ENCODE measurements around the gene CD300LG.
"Not testable (repeated sequence)": the region's sequence is repeated elsewhere in the genome, so short reads cannot be mapped to it uniquely, and the experiment has no call there.

Gene CD300LG

DNA sequence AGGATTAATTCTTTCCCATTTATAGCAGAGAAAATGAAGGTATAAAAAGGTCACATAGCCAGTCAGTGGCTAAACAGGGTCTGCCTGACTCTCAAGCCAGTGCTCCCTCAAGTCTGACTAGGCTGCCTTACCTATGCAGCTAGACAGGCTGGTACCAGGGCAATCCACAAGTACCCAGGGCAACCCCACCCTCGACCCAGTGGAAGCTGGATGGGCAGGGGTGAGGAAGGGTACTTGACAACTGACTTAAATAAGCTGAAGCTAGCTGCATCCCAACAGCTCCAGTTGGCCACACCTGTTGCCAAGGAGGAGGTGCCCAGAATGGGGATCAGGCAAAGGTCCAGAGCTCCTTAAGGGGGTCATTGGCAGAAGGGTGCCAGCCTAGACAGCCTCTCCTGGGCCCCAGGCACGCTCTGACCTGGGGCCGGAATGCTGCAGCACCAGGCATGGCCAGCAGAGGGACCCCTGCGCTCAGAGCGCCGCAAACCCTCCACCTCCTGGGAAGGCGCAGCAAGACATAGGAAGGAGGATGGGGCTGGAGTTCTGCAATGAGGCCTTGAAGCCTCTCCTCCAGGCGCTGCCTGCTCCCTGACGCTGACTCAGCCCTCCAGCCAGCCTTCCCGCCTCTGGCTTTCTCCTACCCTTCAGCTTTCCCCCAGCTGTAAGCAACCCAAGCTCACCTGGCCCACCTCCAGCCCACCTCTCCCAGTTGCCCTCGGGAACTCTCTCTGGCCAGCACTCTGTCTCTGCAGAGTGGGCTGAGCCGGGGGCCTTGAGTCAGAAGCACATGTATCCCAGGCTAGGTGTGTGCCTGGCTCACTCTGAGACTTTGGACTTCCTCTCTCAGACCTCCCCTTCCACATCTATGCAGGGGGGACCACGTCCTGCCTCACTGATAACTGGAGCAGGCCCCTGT, 31.5 kb downstream of the CD300LG start:
- peak; percentile 18 to 24 for DNase-seq (ENCODE audit: low read depth in 2 of 2)

DNA sequence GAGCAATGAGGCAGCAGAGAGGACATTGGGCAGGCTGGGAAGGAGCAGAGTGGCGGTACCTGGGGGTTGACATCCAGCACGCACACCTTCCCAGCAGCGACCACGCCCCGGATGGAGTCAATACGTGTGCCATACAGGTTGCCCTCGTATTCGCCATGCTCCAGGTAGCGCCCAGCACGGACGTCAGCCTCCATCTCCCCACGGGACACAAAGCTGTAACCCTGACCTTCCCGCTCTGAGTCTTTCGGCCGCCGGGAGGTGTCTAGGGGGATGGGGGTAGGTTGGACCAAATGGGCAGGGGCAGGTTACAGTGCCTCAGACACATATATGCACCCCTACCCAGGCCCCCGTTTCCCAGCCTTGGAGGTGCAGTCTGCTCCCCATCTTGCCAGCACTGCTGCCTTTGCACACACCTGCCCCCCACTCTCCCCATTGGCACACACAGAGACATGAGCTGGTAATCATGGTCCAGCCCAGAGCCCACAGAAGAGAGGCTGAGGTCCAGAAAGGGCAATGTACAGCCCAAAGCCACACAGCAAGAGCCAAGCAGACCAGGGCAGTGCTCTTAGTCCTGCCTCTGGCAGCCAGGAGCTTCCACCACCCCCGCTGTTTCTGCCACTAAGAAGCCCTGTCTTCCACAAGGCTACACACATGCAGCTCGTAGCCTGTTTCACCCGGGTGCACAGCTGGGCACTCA, 32.9 kb downstream of the CD300LG start:
- DNase-seq (ENCODE audit: low read depth in 2 of 2) = no peak

DNA sequence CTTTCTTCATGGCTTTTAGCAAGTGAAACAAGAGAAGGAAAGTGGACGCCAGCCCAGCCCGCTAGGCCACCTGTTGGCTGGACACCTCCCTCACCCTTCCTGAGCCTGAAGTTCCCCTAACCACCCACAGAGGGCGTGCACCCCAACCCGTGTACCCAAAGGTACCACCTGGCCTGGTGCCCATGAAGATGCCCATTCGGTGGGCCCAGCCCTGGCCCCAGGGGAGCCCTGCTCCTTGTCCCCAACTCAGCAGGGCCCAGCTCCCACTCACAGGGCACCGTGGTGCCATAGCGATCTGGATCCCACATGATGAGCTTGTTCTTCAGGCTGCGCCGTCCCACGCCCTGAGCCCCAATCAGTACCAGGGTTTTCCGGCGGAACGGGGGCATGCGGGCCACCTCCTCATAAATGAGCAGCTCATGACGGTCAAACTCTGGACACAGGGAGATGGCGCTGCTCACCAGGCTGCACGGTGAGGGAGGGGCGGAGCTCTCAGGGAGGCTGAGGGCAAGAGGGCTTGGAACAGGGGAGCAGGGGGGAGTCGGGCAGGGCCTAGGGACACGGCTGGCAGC, 33.5 kb downstream of the CD300LG start:
- peak in 1 of 2 donors; percentile 16 for DNase-seq (ENCODE audit: low read depth in 2 of 2)

DNA sequence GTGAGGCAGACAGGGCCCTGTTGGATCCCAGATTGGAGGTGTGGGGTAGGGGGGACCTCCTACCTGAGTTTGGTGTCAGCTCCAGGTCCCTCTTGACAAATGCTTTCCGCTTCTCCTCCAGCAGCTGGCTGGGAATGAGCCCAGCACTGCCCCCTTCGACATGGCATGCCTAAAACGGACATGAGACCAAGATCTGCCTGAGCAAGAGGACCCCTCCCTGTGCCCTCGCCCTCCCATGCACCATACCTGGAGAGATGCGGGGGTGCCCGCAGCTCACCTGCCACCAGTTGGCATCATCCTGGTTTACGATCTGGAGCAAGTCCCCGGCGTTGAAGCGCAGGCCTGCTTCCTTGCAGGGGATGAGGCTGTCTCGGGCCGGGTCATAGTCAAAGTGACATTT, 34.2 kb downstream of the CD300LG start:
- no peak for DNase-seq (ENCODE audit: low read depth in 2 of 2)

DNA sequence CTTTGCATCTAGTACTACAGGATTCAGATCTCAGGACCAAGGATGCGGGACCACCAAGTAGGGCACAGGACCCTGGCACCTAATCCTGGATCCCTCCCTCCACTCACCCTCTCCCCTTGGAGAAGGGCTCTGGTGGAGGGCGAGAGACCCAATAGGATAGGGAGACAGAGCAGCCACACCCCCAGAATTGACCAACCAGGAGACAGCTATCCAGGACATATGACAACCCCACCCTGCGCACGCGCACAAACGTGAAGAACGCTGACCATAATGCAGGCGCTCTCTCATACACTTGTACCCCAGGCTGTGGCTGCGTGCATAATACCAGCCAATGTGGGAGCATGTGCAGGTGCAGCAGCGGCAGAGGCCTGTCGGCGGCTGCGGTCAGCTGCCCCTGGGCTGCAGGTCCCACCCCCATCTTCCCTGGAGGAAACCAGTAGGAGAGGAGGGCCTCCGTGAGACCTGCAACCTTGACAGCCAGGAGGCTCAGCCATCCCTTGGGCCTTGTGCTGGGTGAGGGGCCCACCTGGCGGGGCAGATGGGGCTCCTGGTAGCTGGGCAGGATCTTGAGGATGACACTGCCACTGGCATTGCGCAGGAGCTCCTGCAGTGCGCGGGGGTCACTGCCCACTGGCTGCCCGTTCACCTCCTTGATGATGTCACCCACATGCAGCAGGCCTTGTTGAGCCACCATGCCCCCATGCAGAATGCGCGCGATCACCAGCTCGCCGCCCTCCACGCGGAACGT, 35.0 kb downstream of the CD300LG start:
- DNase-seq (ENCODE audit: low read depth in 2 of 2) = no peak

DNA sequence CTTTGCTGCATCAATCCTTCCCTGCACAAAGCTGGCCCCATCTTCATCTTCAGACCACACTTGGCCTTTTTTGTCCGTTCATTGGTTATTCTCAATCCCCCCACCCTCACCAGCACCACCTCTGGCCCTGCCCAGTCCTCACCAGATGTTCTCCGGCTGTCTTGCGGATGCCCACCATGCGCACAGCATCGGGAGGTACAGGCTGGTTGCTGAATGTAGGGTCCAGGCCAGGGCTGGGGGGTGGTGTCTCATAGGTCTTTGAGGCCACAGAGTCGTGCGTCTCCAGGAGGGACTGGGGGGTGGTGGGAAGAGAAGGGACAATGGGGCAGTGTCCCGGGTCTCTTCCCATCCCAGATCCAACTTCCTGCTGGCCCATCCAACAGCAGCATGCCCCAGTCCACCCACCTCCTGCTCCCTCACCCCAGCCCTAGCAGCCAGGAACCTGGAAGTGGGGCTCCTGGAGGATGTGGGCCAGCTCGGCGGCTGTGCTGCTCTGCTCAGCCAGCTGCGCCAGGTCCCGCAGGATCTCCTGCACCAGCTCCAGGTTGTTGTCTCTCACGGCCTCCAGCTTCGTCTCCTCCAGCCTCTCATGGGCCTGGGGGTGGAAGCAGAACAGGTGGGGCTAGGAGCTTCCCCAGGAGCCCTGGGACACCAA, 35.9 kb downstream of the CD300LG start:
- DNase-seq (ENCODE audit: low read depth in 2 of 2) = no peak

DNA sequence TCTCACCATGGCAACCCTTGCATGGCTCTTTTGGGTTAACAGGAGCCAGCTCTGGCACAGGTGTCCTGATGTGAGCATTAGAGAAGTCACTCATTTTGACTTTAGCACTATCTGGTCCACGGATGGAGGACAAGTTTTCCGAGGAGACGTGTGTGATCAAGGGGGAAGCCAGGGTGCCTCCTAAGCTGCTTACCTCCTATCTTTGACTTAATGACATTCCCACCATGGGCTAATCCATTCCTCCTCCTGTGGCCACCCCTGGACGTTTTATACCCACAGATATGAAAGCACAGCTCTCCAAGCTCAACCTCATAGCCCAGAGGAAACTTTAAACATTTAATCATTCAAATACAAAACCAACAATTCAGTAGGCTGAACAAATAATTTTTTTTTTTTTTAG, 41.6 kb downstream of the CD300LG start:
- DNase-seq (ENCODE audit: low read depth in 2 of 2) = no peak

DNA sequence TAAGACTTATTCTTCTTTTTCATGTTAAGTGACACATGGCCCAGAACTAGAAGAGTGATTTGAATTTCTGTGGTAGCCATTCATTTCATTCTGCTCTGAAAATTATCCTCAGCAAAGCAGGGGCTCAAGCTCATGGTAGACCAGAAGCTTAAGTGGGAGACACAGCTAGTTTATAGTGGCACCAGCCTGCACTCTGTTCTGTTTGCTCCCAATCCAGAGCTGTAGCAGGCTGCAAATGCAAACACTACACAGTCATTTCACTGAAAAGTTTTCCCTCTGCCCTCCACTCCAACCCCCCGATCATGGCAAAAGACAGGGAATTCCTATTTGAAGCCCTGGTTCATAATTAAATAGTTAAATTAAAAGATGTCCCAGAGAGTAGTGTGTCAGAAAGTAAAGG, 43.3 kb downstream of the CD300LG start:
- DNase-seq (ENCODE audit: low read depth in 2 of 2) = no peak

DNA sequence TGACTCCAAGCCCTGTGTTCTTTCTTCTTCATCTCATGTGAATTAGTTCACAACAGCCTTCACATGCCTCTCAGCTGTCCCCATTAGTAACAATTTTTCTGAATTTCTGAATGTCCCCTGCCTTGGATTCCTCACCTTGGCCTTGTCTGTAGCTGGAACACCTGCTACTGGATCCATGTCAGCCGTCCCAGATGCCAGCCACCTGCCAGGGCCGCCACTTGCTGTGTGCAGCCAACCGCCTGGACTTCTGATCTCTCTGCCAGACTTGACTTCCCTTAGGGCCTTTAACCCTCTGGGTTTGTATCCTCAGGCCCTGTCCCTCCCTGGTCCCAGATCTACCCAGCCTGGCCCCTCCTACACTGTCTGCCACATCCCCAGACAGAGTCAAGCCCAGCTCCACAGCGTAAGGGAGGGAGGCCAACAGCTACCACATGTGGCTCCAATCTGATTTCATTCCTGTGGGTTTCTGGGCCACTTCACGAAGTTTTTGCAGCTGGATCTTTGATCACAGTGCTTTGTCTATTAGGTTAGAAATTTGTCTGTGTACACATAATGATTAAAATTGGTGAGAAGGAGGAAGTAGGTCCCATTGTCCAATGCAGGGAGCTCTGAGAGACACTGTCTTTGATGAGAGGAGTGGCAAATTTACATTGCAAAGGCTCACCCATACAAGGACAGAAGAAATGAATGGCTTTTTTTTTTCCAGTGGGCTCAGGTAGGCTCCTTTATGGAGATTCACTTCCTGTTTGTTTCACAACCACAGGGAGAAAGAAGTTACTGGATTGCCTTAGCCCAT, 45.1 kb downstream of the CD300LG start:
- DNase-seq (ENCODE audit: low read depth in 2 of 2) = no peak

DNA sequence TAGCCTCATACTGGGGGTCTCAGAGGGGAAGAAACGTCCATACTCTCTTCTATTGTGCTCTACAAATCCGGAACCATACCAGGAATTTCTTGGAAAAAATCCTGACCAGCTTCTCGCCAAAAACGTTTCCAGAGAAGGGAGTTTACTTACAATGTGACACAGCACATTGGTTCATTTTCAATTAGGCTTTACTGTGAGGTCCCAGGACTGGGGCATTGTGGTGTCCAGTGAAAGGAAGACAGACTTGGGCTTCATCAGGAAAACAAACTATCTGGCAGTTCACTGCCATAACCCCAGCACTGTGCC, 45.6 kb downstream of the CD300LG start:
- no peak for DNase-seq (ENCODE audit: low read depth in 2 of 2)

DNA sequence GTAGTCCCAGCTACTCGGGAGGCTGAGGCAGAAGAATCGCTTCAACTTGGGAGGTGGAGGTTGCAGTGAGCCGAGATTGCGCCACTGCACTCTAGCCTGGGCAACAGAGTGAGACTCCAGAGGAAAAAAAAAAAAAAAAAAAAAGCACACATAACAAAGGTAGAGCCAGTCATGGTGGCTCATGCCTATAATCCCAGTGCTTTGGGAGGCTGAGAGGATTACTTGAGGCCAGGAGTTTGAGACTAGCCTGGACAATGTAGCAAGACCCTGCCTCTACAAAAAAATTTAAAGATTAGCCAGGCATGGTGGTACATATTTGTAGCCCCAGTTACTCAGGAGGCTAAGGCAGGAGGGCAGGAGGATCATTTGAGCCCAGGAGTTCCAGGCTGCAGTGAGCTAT, 47.5 kb downstream of the CD300LG start:
- DNase-seq (ENCODE audit: low read depth in 2 of 2) = not testable (repeated sequence)

DNA sequence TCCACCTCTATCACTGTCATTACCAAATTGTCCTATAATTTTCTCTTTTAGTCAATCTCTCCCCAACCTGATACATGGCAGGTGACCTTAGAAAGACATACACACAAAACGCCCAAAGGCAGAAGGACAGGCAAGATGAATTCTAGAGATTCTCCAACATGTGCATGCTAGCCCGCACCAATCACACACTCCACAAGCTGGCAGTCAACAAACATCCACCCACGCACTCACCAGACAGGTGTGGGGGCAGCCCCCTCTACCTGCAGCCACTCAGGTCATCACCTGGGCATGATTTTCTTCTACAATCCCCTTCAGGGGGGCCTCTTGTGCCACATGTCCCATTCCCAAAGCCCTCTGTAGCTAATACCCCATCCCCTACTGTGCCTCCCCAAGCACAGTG, 50.9 kb downstream of the CD300LG start:
- DNase-seq (ENCODE audit: low read depth in 2 of 2) = no peak

DNA sequence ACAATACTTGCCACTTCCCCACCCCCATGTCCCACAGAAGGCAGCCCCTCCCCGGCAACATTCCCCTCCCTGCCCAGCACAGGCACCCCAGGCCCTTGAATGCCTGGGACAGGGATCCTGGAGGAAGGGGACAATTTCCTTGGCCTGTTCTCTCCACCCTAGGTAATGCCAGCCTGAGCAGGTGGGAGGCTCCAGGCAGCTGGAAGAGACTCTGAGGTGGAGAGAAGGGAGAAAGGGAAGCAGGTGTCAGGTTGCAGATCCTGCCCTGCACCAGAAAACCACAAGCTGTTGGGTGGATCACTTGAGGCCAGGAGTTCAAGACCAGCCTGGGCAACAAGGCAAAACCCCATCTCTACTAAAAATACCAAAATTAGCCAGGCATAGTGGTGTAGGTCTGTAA, 51.5 kb downstream of the CD300LG start:
- DNase-seq (ENCODE audit: low read depth in 2 of 2) = no peak

DNA sequence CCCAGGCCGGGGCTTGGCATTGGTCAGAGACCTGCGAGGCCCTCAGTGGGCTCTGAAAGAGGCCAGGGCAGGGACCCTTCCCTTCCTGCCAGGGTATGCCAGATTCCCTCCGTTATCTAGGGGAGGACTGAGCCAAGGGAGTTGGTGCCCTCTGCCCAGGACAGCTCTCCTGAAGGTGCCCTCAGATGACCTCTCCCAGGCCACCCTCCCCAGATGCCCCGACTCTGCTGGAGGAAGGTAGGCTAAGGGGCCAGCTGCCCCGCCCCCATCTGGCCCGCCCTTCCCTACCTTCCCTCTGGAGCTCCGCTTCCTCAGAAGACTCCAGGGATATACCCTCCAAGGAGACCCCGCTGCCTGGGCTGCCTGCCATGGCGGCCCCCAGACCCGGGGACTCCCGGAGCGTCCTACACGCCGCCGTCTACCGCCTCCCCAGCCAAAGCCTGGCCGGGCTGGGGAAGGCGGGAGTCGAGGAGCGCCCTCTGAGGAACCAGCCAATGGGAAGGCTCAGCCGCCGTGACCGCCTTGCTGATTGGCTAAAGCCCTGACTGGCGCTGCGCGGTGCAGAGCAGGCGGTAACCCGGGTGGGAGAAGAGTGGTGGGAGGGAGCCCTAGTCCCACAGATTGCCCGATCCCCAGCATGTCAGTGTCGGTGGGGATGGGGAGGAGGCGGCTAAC, 53.3 kb downstream of the CD300LG start:
- peak; percentile 45 to 63 for DNase-seq (ENCODE audit: low read depth in 2 of 2)

DNA sequence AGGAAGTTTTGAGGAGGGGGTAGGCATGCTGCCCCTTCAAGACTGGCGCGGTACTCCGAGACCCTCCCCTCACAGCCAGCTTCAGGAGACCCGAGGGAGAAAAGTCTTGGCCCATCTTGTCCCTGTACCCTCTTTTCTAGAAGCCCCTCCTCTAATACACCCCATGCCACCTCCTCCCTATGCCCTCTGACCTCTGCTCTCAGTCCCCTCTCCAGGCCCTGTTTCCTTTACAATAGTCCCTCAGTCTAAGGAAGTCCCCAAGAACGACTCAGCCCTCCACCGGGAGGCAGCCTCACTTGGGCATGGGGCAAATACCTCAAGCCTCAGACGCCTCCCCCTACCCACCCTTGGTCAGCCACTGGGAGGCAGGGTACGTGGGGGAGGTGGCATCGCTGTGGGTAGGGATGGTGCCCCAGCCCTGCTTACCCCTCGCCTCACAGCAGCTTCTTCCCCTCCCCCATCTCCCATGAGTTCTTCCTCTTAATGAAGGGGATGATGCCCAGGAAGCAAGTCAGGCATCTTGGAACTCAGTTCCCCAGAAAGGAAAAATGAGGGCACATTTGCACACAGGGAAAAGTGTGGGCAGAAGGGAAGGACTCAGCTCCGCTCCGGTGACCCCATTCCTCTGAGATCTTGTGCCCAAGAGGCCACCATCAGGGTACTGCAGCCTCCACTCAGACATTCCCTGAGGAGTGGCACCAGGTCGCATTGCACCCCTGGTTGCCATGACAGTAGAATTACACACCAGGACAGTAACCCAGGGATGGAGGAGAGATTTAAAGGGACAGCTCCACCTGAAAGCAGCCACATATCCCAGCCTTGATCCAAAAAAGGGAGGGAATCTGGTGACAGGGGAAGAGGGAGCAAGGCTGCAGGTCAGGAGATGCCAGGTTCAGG, 54.1 kb downstream of the CD300LG start:
- no peak for DNase-seq (ENCODE audit: low read depth in 2 of 2)

DNA sequence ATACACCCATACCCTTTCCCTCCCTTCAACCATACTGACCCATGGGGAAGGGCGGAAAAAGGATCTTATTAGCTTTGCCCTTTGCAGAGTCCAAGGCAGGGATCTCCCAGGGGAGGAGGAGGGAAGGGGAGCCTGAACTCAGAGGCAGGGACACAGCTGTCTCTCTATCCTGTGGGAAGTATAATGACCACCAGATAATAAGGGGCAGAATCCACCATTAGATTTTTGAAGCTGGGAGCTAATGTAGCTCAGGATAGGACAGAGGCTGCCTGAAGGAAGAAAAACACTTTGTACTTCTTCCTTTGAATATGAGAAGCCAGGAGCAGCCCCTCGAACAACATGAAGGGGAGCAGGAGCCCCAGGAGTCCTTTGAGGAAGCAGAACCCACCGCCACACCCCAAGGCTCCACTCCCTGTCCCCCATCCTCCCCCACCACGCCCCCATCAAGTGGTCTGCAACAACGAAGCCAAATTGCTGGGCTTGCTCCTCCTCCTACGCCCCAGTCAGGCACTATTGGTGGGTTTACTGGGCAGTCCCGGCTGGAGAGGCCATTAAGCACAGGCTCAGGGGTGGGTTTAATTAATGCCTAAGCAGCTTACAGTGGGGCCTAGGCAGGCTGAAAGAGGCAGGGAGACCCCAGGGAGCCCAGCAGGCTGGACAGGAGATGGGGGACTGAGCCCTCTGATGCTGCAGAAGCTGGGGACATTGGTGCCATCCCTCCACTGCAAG, 55.0 kb downstream of the CD300LG start:
- DNase-seq (ENCODE audit: low read depth in 2 of 2) = no peak

DNA sequence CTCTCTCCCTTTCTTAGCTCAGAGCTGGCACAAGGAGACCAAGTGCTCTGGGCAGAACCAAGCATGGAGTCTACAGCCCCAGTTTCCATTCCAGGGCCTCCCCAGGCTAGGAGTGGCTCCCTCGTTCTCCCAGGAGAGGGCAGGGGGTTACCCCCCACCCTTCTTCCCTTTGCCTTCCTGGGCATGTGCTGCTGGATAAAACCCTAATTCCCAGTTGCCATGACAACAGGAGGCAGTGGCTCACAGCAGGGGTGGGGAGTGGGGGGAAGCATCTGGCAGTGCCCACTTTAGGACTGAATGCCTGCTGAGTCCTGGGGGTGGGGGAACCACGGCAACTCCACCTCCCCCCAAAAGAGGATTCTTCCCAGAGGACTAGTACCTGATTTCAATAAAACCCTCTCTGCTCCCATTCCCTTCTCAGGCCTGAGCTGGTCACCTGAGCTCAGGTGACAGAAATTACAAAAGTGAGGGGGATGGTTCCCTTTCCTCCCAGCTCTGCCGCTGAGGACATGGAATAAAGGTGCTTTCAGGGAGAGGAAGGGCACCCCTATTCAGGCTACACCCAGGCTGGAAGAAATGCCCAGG, 58.5 kb downstream of the CD300LG start:
- no peak for DNase-seq (ENCODE audit: low read depth in 2 of 2)
